GM18507 (cell line): Measurements from ENCODE around the gene CD82.
"Not testable (repeated sequence)": the region's sequence is repeated elsewhere in the genome, so short reads cannot be mapped to it uniquely, and the experiment has no call there.

Experiments used
- DNase-seq: peaks from one replicate; pipeline ENCODE4 v3.0.0; 2011; ENCODE audit warnings: low read depth; ENCODE audit not compliant: insufficient read length; ENCODE audit errors: extremely low spot score
- FAIRE-seq: peaks from 2 replicates; lab custom pipeline; 2011; peaks lifted over from hg19 to GRCh38; lab: Jason Lieb, UNC

Gene CD82

DNA sequence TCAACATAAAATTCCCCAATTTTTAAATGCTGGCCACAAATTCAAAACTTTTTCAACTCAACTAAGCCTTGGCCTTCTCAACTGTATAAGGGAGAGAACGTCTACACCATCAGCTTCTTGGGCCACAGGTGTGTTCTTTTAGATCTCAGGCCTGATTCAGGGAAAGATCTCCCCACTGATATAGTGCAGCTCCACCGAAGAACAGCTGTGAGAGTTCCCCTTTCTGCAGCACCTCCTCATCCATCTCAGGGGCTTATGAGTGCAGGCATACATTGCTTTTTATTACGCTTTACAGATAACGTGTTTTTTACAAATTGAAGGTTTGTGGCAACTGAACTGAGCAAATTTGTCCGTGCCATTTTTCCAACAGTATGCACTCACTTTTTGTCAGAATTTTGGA, 8.0 kb upstream of the CD82 start:
- no peak for FAIRE-seq
- no peak for DNase-seq

DNA sequence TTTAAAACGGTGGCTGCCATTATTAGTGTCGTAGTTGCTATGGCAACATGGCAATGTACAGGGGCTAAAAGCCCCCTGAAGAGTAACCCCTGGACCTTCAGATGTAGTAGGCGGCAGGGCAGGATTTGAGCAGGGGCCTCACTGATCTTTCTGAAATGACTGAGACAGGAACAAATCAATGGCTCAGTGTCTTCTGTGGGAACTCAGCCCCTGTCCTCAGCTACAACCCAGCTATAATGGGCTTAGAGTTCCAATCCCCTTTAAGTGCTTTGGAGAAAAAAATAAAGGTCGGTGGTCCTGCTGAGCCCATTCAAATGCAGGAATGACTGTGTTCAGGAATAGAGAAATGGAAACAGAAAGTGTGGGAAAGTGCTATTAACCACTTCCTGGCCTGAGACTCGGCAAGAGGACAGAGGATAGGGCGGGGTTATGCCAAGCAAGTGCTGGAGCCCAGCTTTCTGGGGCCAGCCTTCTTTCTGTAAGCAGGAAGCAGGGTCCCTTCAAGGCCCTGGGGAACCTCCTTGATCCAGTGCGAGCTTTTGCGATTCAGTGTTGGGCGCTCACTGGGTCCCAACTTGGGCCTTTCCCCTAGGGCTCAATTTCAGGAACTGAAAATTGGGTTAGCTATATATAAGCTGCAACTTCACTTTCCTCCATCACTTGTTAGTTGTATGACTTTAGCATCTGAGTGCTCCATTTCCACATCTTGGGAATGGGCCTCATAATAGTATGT, 6.1 kb upstream of the CD82 start:
- DNase-seq: no peak

DNA sequence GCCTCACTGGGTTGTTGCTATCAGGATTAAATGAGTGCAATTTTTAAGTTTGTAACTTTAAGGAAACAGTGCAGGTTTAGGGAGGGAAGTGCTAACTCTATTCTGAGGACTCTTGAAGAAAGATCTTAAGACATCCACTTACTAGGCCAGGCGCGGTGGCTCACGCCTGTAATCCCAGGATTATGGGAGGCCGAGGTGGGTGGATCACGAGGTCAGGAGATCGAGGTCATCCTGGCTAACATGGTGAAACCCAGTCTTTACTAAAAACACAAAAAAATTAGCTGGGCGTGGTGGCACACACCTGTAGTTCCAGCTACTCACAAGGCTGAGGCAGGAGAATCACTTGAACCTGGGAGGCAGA, 5.5 kb upstream of the CD82 start:
- FAIRE-seq, DNase-seq: not testable (repeated sequence)

More for the DNA sequence above, 6.1 kb upstream of the CD82 start:
- peak; percentile 97 for FAIRE-seq

DNA sequence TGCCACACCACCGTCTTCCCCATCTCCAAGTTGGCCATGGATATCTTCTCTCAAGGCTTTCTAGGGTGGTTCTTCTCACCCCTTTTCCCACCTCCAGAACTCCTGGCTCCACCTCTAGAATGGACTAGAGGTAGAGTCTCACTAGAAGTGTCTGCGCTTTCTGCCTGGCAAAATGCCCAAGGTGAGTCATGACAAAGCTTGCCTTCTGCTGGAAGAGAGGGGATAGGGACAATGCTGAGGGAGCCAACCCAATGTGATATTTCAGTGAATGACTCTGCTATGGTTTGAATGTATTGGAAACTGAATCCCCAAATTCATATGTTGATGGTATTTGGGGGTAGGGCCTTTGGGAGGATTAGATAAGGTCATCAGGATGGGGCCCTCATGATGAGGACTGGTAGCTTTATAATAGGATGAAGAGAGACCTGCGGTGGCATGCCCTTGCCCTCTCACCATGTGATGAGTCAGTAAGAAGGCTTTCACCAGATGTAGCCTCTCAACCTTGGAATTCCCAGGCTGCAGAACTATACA, 4.1 kb upstream of the CD82 start:
- no peak for DNase-seq
- no peak for FAIRE-seq

DNA sequence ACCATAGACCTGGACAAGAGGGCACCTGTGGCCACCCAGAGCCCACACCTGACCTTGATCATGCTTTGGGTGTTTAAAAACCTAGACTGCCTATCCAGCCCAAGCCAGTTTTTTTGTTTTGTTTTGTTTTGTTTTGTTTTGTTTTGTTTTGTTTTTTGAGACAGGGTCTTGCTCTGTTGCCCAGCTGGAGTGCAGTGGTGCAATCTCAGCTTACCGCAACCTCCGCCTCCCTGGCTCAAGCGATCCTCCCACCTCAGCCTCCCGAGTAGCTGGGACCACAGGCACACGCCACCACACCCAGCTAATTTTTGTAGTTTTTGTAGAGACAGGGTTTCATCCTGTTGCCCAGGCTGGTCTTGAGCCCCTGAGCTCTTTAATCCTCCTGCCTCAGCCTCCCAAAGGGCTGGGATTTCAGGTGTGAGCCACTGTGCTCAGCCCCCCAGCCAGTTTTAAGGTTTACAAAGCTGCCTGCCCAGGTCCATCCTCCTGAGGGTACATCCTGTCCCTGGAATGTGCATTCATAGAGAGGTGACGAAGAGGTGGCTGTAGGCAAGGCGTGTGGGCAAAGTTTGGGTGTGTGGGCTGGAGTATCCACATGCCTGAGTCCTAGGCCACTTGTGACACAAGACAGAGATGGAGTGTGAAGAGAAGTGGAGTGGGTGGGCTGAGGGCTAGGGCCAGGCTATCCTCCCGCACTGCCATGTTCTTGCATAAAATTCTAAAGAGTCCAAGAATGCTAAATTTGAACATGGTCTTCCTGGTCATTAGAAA, 3.3 kb upstream of the CD82 start:
- FAIRE-seq (no peak), DNase-seq (no peak)

DNA sequence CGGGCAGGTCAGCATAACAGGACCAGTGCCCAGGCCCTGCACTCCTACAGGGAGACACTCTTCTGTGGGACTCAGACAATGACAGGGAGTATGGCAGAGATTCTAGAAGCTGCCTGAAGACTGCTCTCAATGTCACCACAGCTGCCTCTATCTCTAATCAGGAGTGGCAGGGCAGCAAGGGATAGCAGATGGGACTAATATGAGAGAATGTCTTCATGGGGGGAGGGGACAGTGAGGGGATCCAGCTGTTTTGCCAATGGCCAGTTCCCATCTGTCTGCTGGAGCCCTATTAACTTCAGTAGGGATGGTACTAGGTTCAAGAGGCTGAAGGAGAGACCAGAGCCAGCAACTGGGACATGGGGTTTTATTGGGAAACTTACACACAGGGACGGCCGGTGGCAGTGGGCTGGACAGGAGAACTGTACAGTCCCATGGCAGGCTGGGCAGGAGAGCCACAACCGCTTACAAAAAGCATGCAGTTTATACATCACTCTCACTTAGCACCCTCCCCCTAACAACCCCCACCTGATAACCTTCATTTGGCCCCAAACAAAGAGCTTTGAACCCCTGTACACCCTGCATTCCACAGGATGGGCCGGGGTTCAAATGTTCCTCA, 2.5 kb upstream of the CD82 start:
- no peak for DNase-seq
- FAIRE-seq: no peak

DNA sequence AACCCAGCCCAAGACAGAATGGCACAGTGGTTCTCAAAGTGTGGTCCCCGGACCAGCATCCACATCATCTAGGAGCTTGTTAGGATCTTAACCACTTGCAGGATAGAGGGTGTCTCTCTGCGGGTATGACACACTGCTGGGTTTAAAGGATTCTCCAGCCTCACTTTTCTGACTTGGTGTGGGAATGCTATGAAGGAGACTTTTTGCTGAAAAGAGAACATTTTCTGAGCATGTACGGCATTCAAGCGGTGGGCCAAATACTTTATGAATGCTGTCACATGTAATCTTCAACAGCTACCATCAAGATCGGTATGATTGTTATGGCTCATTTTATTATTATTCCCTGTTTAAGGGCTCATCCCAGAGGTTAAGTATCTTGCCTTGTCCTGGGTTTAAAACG, 1.8 kb upstream of the CD82 start:
- FAIRE-seq (no peak), DNase-seq (no peak)

DNA sequence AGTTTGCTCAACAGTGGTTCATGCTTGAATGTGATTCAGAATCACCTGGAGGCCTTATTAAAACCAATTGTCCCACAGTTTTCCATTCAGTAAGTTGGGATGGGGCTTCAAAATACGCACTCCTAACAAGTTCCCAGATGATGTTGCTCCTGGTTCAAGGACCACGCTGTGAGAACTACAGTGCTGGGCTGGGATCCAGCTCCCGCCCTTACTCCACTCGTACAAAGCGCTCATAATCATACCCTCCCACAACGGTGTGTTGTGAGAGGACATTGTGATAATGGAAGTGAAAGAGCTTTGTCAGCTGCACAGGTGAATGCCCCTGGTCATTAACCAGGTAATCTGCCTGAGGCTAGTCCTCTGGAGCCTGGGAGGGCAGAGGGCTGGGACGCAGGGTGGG, 1.3 kb upstream of the CD82 start:
- FAIRE-seq (peak; percentile 33), DNase-seq (no peak)

DNA sequence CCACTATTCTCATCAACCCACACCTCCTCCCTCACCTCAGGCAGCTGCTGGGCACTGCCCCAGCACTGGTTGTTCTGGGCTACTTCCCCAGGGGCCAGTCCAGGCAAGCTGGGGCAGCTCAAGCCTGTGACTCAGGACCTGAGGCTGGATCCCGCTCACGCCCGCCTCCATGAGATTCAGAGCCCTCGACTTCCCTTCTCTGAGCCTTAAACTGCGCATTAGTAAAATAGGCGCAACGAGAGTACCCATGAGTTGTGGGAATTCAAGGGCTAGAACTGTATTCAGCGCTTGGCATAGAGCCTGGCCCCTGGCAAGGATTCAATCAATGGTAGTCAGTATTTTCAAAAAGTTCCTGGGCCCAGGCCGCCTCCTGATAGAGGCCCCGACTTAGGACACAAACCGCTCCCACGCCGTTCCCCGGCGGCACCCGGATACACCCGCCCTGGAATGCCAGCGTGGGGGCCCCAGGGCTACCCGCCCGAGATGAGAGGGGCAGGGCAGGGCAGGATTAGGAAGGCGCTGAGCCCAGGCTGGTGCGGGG, 723 bp upstream of the CD82 start:
- DNase-seq (no peak), FAIRE-seq (peak; percentile 31)

DNA sequence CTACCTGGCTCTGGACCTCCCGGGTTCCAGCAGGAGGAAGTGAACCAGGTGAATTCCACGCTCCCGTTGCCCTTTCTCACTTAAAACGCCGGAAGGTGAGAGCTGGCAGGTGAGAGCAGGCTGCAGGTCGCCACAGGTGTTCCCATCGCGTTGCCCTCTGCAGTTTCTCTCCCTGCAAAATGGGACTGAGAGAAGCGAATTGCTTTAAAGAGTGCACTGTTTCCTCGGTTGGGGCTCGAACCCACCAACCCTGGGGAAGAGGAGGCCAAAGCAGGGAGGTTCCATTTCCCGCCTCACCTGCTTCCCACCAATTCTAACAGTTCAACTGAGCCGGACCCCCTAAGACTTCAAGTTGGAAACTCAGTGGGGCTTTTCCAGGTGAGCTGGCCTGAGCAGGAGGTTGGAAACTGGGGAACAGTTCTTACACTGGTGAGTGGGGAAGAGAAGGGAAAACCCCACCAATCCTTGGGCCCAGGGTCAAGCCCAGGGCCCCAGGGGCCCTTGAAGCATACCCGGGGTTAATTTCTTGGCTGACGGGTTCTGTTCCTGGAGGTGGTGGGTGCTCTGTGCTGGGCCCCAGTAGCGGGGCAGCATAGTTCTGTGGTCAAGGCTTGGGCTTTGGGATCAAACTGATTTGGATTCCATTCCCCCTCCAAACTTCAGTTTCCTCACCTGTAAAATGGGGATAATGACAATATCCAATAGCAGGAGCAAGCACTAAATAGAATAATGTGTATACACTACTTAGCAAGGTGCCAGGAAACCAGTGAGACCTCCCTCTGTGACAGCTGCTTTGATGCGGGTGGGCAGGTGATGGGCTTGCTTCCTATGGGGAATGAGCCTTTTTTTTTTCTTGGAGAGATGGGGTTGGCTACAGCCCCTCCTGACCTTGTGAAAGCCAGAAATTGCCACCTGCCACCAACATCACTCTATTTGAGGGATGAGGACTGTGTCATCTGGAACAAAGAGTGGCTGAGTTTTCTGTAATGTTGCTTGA, 788 bp downstream of the CD82 start:
- FAIRE-seq (peak; percentile 48), DNase-seq (no peak)

DNA sequence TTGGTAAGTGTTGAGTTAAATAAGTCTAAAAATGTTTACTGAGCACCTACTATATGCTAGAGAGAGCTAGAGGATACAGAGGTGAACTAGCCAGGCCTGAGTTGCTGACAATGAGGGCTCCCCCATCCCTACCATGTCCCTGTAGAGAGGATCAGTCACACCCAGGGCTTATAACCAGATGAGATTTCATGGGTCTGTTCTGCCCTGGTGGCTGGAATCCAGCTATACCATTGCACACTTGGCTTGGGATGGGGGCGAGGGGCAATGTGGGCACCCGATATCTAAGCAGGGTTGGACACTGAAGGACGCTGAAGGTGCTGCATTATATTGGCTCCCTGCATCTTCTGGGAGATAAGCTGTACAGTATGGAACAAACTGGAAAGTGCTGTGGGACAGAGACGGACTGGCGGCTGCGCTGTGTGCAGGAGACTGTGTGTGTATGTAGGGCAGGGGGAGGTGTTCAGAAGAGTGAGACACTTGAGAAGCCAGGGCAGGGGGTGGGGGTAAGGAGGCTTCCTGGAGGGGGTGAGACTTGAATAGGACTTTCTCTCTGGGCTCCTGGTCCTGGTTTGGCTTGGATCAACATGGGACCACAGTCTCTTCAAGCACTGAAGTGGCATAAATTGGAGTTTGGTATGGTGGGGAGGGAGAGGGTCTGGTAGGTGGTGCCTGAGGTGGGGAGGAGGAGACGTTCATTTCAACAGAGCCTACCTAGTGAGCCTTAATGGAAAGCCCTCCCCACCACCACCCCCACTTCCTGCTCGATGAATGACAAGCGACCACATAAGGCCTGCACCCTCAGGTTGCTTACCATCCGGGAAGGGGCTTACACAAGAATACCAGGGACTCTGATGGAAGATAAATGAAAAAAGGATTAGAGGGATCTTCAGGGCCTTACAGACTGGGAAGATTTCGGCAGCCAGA, 1.8 kb downstream of the CD82 start:
- peak; percentile 87 for FAIRE-seq

DNA sequence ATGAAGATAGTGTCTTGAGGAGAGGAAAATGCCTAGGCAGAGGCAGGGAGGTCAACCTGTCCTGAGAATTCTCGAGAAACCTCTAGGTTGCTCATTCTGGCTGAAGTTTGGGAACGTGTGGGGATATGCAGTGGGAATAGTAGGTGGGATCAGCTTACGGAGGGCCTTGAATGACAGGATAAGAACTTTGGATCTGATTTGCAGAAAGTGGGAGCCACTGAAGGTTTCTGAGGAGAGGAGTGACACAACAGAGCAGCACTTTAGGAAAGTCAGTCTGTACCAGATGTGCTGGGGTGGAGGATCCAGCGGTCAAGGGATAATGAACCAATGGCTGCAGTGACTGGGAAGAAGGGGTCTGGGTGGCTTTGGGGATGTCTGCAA, 2.4 kb downstream of the CD82 start:
- FAIRE-seq (peak; percentile 67), DNase-seq (no peak)

More for the DNA sequence above, 1.8 kb downstream of the CD82 start:
- no peak for DNase-seq

DNA sequence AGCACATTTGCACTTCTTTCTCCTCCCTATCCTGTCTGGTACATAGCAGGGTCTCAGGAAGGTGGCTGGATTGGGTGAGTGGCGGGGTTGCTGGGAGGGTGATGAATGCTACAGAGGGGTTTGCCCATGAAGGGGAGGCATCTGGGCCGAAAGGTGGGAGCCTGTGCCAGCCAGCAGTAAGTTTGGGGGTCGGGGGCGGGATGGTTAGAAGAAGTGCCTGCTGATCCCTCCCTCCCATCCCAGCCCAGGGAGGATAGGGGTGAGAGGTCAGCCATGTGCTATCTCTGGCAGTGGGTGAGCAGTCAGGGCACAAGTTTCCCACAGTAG, 2.8 kb downstream of the CD82 start:
- no peak for DNase-seq
- no peak for FAIRE-seq

DNA sequence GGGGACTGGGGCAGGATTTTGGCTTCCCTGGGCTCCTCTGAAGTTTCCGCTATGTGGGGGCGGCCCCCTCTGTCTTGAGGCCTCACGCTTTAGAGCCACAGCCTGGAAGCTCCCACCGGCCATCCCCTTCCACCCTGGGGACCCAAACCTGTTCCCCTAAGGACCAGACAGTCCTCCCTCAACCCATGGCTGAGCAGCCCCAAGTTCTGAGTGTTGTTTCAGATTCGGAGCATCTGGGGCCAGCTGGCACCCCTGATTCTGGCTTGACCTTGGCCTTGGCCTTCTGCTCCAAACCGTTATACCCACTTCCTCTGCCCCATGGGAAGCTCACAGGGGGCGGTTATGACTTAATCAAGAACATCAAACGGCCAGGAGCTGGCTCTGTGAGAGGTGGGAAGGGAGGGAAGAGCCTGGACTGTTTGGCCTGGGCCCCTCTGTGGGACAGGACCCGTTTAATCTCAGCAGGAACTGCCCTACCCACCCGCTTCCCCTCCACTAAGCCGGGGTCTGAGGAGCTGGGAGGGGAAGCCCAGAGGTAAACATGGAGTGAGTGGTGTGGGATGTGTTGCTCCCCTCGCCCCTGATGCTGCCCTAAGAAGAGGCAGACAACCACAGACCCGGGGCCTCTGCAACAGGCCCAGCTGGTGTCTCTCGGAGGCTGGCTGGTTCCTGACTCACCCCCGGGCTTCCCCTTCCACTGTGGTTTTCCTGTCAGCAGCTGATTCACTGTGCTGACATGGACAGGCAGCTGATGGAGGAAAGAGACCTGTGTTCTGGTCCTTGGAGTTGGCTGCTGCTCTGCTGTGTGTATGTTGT, 3.4 kb downstream of the CD82 start:
- DNase-seq (no peak), FAIRE-seq (peak; percentile 96)

DNA sequence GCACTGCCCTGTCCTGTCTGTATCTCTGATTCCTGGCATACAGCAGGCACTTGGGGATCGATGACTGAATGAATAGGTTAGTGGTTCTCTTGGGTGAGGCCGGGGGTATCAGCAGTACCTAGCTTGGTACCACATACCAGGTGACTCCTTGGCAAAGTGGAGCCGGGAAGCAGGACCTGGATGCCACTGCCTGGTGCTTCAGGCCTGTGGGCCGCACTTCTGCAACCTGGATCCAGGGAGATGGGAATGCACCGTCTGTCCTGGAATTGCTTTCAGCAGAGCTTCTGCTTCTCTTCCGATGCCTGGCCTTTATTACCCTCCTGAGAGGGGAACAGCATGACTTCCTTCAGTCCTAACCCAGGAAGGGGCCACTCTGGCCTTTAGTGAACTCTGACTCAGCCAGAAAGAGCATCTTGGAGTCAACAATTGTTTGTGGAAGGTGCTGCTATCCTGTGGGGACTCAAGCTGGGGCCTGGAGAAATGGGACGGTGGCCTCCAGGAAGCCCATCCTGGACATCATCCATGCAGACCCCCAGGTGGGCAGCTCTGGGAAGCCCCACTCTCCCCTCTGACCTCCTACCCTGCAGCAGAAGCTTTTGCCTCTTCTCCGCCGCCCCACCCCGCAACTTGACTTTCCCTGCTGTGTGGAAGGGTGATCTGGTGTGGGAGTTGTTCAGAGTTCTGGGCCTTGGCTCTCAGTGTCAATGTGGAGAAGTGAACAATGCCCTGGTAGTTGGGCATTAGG, 5.1 kb downstream of the CD82 start:
- no peak for DNase-seq
- FAIRE-seq: no peak

DNA sequence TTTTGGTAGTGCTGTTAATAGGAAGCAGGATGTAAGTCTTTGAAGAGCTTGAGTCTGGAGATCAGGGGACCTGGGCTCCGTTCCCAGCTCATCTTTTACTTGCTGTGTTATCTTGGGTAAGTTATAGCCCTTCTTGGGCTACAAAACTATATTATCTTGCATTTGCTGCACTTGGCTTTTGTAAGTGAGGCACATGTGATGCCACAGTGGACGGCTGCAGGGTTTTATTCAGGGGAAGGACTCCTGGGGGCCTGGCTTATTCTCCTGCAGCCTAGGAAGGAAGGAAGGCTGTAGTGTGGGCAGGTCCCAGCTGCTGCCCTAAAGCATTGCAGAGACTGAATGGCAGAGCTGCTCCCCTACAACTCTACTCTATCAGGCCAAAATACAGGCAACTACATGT, 6.4 kb downstream of the CD82 start:
- peak; percentile 12 for FAIRE-seq
- DNase-seq: no peak

DNA sequence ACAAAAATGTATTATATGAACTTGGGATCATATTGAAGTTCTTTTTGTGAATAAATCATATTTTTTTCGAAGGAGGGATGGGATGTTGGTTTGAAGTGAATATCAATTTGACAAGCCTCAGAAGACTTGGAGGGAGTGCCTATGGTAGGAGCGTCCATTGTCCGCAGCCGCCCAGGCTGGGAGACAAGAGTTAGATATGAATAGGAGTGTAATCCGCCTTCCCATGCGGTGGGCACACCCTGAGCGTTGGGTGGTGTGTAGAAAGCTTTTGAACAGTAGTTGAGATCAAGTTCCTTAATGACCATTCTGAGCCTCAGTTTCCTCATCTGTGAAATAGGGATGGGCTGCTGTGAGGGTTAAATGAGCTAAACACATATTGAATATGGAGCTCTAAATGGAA, 7.0 kb downstream of the CD82 start:
- no peak for DNase-seq
- no peak for FAIRE-seq
